ENCODE results near the gene NPM3. TPM values are rescaled to one million over a fixed set of nuclear protein-coding genes. Genes with fewer than 3 reads are reported as not detected.

The NPM3 gene
- total and polyA plus RNA-seq, 2 of the 13 experiments (the other 11 are each of a cell fraction or from before 2014, with no cell fraction given): 47.6 to 129 TPM

GRCh38 chr10:101779544-101780186, 3.6 kb downstream of the NPM3 start (continued):
- TF ChIP-seq TFDP1 (CRISPR knock-in tag; IDR thresholded peaks at IDR 0.05; ENCODE audit: borderline replicate concordance) (no peak), RXRA (CRISPR knock-in tag; IDR thresholded peaks at IDR 0.05) (no peak), GTF3A (CRISPR knock-in tag; conservative IDR thresholded peaks at IDR 0.05) (no peak), CTCF (CRISPR knock-in tag; IDR thresholded peaks at IDR 0.05) (peak; percentile 77), PRDM4 (CRISPR knock-in tag; IDR thresholded peaks at IDR 0.05; ENCODE audit: borderline replicate concordance) (no peak), ZNF557 (CRISPR knock-in tag; IDR thresholded peaks at IDR 0.05) (no peak), ZFP90 (CRISPR knock-in tag; IDR thresholded peaks at IDR 0.05; ENCODE audit: borderline replicate concordance) (no peak), RARA (CRISPR knock-in tag; IDR thresholded peaks at IDR 0.05) (no peak), ZNF20 (CRISPR knock-in tag; IDR thresholded peaks at IDR 0.05) (no peak), ZNF274 (CRISPR knock-in tag; IDR thresholded peaks at IDR 0.05) (no peak), CHD4 (IDR thresholded peaks at IDR 0.05; ENCODE audit: borderline replicate concordance, low read length) (no peak), ZNF629 (CRISPR knock-in tag; conservative IDR thresholded peaks at IDR 0.05) (no peak), ZNF276 (CRISPR knock-in tag; IDR thresholded peaks at IDR 0.05; ENCODE audit: low read depth) (no peak), ZSCAN30 (CRISPR knock-in tag; IDR thresholded peaks at IDR 0.05) (no peak), ZNF614 (CRISPR knock-in tag; IDR thresholded peaks at IDR 0.05; ENCODE audit: borderline replicate concordance) (no peak), HIVEP1 (CRISPR knock-in tag; IDR thresholded peaks at IDR 0.05) (no peak), SIX1 (CRISPR knock-in tag; IDR thresholded peaks at IDR 0.05; ENCODE audit: borderline replicate concordance) (no peak), PHB2 (IDR thresholded peaks at IDR 0.05; ENCODE audit: partially characterized antibody) (no peak), ZNF615 (CRISPR knock-in tag; IDR thresholded peaks at IDR 0.05; ENCODE audit: borderline replicate concordance) (no peak), CSRNP1 (CRISPR knock-in tag; IDR thresholded peaks at IDR 0.05) (no peak)

Data from HepG2 (cell line).